Measurements from ENCODE around the gene ETV3L.
A peak's percentile ranks its signal among the peaks of the same experiment; 100 is the strongest.

ETV3L gene

DNA sequence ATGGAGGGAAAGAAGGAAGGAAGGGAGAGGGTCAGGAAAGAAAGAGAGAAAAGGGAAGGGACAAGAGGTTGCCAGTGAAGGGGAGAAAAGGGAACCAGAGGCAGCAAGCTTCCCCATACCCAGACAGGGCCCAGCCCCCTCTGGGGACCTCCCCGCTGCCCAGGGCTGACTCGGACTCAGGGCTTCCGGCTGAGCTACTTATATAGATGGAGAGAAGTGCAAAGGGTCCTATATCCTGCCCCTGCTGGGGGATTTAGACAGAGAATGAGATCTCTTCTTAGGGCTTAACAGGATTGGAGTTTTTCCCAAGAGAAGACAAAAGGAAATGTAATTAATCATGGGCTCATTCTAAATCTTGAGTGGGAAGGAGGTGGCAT lies at the start of gene ETV3L:
TSS of gene ETV3L (minus strand) at position 176 of the 377 bp plus-strand sequence. CDS start 285 bp downstream, outside the sequence.
- DNase-seq (ENCODE audit: low read depth, low spot score), result no peak

DNA sequence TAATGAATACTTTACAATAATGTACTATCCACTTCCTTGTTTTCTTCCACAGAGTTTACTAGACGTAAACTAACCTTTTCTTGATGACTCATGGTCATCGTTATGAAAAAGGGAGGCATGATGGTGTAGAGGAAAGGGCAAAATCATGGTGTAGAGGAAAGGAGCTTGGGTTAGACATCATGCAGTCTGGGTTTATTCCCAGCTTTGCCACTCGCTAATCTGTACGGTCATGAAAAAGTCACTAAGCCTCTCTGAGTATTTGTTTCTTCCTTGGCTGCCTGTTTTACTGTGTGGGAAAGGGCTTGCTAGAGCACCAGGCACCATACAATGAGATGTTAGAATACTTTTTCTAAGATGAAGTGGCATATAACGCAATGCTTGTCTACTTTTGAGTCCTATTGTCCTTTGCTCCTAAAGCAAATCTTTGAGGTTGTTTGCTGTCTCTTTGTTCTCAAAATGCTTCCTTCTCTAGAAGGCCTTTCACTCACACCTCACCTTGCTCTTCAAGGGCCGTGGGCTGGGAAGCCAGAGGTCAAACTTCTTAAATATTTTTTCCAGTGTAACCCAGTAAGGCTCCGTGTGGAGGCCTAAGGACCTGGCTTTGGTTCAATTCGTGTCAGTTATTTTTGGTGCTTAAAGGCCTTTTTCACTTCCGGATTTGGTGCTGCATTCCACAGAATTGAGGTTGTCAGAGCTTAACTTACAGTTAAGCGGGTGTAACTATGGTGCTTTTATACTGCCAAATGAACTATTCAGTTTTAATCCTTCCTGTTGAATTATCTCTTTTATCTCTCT lies 48.5 kb upstream of the ETV3L start:
- no peak for DNase-seq (ENCODE audit: low read depth, low spot score)

DNA sequence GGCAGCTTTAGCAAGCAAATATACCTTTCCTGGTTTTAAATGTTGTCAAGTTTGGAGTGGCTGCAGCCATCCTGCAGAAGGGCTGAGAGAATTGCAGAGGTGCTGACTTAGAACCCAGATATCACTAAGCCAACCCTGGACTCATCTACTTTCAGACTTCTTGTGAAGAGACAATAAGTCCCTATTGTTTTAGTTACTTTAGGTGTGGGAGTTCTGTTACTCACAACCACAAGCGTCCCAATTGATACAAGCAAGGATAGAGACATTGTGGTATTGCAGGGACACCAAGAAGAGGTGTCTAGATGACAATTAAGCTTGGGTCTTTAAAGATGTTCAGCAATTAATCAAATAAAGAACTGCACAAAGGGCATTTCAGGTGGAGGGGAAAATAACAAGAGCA lies 47.4 kb upstream of the ETV3L start:
- no peak for DNase-seq (ENCODE audit: low read depth, low spot score)

DNA sequence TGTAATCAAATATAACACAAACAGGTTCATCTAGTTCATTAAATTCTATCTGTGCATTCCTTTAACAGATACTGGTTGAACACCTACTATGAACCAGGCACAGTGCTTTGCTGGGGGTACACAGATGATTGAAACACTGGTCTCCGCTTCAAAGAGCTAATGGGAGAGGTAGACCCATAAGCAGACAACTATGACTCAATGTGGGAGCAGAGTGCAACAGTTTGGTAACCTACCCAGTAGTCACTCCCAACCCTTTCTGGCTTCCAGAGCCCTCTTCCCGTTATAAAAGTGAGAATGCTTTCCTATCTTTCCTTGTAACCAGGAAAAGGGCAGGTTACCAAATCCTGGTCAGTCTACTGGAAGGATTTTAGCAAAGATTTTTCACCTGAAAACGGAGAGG lies 46.6 kb upstream of the ETV3L start:
- DNase-seq (ENCODE audit: low read depth, low spot score), result no peak

DNA sequence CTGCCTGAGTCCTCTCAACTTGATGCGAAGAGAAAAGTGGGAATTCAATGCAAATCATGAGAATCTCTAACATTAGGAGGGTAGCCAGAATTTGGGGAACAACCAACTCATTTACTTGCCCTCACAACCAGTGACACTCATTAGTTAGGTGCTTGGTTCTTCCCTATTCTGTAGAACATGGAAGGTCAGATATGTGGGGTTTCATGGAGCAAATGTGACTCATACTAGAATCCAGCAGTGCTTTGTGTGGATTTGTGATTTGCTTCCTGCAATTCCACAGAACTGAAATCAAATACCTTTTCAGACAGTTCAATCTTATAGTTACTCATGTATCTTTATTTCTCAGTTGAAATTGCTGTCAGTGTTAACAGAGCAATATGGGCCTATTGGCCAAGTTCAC lies 45.5 kb upstream of the ETV3L start:
- no peak for DNase-seq (ENCODE audit: low read depth, low spot score)

GRCh38 chr1:157144509-157144908 lies 44.9 kb upstream of the ETV3L start:
- DNase-seq (ENCODE audit: low read depth, low spot score), result no peak

- DNase-seq (ENCODE audit: low read depth, low spot score), result no peak
These were observed 43.3 kb upstream of the ETV3L start for GRCh38 chr1:157142765-157143423.

DNA sequence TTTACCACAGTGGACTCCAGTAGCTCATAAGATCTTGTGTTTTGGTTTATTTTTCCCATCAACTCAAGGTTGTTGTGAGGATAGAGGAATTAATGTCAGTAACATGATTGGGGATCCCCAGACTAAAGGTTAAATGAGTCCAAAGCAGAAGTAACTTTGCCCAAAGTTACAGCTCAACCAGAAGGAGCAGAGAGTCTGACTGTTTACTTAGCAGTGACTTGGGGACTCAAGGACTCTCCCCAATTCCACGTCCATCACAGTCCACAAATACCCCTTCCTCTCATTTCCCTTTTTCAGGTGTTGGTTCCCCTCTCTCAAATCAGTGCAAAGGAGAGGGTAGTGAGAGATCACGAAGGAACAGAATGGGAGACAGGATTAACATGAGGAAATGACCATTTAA lies 42.6 kb upstream of the ETV3L start:
- no peak for DNase-seq (ENCODE audit: low read depth, low spot score)

DNA sequence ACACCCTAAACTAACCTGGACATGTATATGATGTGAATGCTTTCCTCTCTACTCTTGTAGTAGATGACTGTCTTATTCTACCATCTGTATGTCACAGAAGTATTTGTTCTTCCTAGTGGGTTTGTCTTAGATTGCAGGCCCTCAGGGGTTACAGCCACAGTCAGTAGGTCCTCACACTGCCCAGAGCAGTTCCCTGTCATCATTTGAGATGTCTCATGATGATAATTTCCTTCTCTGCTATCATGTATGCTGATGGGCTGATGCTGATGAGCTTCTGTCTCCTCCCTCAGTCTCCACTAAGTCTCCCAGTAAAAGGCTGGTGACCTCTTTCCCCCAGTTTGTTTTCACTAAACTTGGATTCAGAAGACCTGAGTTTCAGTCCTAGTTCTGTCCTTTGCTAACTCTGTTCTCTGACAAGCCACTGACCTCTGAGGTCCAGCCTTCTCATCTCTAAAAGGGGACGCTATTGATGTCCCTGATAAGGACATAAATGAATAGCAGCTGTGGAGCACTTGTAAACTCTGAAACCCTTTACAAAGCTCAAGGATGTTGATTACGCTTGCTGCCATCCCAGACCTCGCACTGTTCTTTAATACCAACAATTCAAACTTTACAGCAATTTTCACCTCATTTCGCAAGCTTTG lies 41.7 kb upstream of the ETV3L start:
- no peak for DNase-seq (ENCODE audit: low read depth, low spot score)

DNA sequence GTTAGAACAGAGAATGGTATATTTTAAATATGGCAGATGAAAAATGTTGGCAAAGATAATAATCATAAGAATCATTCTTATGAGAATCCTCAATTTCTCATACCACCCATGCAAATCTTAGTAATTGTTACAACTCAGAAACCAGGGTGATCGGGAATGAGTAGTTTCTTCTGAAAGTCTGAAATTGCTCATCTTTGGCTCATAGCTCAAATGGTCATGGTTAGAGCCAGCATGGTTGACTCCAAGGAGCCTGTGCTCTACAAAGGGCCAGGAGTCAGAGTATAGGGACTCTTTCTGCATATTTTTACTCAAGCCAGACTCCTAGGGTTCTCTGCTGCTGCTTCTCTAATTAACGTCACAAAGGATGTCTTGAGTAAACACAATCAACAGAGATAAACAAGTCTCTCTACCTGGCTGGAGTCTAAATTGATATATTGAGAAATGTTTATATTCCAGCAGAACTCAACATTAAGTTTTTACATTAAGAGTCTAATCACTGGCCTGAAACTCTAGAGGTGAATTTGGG lies 40.5 kb upstream of the ETV3L start:
- DNase-seq (ENCODE audit: low read depth, low spot score), result no peak

- no peak for DNase-seq (ENCODE audit: low read depth, low spot score)
These were observed 39.6 kb upstream of the ETV3L start for GRCh38 chr1:157139052-157139715.

- DNase-seq (ENCODE audit: low read depth, low spot score), result peak; percentile 79
These were observed 38.8 kb upstream of the ETV3L start, which contains the start of gene ETV3 for GRCh38 chr1:157138220-157139051. Gene ETV3, minus strand, starts transcription at chr1:157138395. Its CDS starts 2,043 bp downstream, at chr1:157136352.

GRCh38 chr1:157137408-157138219 lies 38.0 kb upstream of the ETV3L start:
- DNase-seq (ENCODE audit: low read depth, low spot score), result no peak

GRCh38 chr1:157137046-157137407 lies 37.4 kb upstream of the ETV3L start:
- no peak for DNase-seq (ENCODE audit: low read depth, low spot score)

GRCh38 chr1:157136133-157136532 lies 36.5 kb upstream of the ETV3L start:
- DNase-seq (ENCODE audit: low read depth, low spot score), result no peak

- DNase-seq (ENCODE audit: low read depth, low spot score), result no peak
These were observed 36.0 kb upstream of the ETV3L start for GRCh38 chr1:157135646-157136045.

GRCh38 chr1:157135070-157135469 lies 35.5 kb upstream of the ETV3L start:
- no peak for DNase-seq (ENCODE audit: low read depth, low spot score)

DNA sequence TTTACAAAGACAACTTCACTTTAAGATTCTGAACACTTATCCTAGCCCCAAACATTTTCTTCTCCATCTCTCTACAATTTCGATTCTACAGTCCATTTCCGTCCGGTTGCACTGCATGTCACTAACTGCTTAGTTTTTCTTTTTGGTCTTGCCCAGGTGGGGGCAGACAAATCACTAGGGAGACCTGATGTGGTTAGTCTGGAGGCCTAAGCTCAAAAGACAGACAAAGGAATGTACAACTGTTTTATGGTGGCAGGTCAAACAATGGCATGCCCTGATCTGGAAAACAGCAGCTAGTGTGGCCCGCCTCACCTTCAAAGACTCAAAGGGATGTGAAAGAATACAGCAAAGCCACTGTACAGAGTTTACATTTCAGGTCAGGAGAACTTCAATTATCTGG lies 34.8 kb upstream of the ETV3L start:
- no peak for DNase-seq (ENCODE audit: low read depth, low spot score)

- no peak for DNase-seq (ENCODE audit: low read depth, low spot score)
These were observed 33.8 kb upstream of the ETV3L start for GRCh38 chr1:157133426-157133825.

DNA sequence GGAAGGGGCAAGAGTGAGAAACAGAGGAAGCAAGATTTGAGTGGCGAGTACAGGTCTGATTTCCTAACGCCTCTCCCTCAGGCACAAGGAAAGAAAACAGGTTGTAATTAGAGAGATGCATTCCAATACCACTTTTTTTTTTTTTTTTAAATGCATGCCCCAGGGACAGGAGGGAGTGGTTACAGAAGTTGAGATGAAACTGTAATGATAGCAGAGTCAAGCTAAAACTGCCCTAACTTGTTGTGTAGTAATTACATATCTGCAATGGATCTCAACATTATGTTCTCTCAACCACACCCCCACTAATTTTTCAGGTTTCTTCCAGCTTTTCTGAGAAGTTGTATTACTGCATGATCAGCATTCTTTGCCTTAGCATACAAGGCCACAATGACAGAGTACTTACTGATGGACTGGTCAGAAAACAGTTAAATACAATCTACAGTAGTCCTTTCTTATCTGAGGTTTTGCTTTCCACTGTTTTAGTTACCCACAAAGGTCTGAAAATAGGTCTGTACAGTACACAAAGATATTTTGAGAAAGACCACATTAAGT lies 33.1 kb upstream of the ETV3L start:
- DNase-seq (ENCODE audit: low read depth, low spot score), result no peak
